Osteocyte (in vitro differentiated cells): ENCODE measurements around the gene RACGAP1. TPM values are rescaled to one million over a fixed set of nuclear protein-coding genes. Genes with fewer than 3 reads are reported as not detected.

Experiments used
- DNase-seq: peaks from one replicate; pipeline ENCODE4 v3.0.0; 2021; ENCODE audit warnings: mixed read lengths; ENCODE audit not compliant: unreplicated experiment; ENCODE audit errors: extremely low spot score
- H3K27ac Mint-ChIP-seq: one replicate; pipeline ENCODE4 v1.8.0; 2021; ENCODE audit warnings: mild to moderate bottlenecking, mixed read lengths; ENCODE audit not compliant: unreplicated experiment
- H3K27me3 Mint-ChIP-seq: one replicate; pipeline ENCODE4 v1.8.0; 2021; ENCODE audit warnings: mixed read lengths; ENCODE audit not compliant: unreplicated experiment
- H3K36me3 Mint-ChIP-seq: one replicate; pipeline ENCODE4 v1.8.0; 2021; ENCODE audit warnings: mixed read lengths; ENCODE audit not compliant: unreplicated experiment
- H3K4me1 Mint-ChIP-seq: one replicate; pipeline ENCODE4 v1.8.0; 2021; ENCODE audit warnings: mixed read lengths; ENCODE audit not compliant: unreplicated experiment
- H3K4me3 Mint-ChIP-seq: one replicate; pipeline ENCODE4 v1.8.0; 2021; ENCODE audit warnings: mild to moderate bottlenecking, moderate library complexity, mixed read lengths; ENCODE audit not compliant: unreplicated experiment
- H3K9me3 Mint-ChIP-seq: one replicate; pipeline ENCODE4 v1.8.0; 2021; ENCODE audit warnings: mixed read lengths; ENCODE audit not compliant: unreplicated experiment
- total RNA-seq: library from RNA; stranded (reverse); gene quantifications from 2 replicates; pipeline ENCODE4 v1.2.1, GENCODE V29; 2021
- TF ChIP-seq, protein P1 (sequence below): fragments of 200-600 bp; sonication (generic); IDR thresholded peaks from 2 replicates; pipeline ENCODE4 v1.5.0; 2021; ENCODE audit warnings: antibody characterized with exemption, mild to moderate bottlenecking, moderate library complexity

Gene RACGAP1
- total RNA-seq, 1 donor from 2014 or later = 25.9 TPM

DNA sequence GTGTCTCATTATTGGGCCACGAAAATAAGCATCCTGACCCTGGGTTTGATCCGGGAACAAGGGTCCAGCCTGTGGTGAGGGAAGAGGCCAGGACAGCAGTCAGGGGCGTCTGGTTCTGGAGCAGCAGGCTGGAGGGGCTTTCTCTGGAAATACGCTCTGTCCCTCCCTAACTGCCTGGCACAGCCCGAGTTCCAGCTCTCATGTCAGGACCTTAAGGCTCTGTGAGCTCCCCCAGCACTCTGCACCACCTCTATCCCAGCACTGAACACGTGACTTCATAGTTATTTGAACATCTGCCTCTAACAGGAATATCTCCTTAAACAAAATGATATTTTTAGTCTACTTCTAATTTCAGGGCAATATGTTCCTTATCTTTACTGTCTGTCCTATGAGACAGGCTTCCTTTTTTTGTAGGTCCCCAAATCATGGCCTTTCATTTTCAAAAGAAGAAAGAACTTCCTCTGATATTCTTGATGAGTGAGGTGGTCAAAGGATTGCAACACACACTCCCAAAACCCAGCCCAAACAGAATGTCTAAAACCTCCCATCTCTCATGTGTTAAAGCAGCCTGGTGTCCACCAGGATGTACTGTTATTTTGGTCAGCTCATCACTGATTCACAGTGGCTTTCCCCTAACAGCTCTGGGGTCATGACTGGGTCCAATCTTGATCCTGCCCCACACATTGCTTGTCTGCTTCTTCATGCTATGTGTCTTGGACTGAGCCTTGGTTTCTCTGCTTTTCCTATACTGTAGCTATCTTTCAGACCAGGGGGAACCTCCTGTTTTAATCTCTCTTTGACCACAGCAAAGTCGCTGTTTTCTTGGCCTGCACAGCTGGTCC, 42.8 kb downstream of the RACGAP1 start:
- Mint-ChIP-seq H3K4me3 (no peak overlapping the region), H3K9me3 (no peaks in the 10 kb centered on the region), H3K36me3 (no peaks in the 10 kb centered on the region), H3K4me1 (peaks cover 17% of the 10 kb centered on the region), H3K27ac (no peak overlapping the region), H3K27me3 (no peaks in the 10 kb centered on the region)
- TF ChIP-seq, protein P1, sequence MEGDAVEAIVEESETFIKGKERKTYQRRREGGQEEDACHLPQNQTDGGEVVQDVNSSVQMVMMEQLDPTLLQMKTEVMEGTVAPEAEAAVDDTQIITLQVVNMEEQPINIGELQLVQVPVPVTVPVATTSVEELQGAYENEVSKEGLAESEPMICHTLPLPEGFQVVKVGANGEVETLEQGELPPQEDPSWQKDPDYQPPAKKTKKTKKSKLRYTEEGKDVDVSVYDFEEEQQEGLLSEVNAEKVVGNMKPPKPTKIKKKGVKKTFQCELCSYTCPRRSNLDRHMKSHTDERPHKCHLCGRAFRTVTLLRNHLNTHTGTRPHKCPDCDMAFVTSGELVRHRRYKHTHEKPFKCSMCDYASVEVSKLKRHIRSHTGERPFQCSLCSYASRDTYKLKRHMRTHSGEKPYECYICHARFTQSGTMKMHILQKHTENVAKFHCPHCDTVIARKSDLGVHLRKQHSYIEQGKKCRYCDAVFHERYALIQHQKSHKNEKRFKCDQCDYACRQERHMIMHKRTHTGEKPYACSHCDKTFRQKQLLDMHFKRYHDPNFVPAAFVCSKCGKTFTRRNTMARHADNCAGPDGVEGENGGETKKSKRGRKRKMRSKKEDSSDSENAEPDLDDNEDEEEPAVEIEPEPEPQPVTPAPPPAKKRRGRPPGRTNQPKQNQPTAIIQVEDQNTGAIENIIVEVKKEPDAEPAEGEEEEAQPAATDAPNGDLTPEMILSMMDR = no peak
- DNase-seq = no peak

DNA sequence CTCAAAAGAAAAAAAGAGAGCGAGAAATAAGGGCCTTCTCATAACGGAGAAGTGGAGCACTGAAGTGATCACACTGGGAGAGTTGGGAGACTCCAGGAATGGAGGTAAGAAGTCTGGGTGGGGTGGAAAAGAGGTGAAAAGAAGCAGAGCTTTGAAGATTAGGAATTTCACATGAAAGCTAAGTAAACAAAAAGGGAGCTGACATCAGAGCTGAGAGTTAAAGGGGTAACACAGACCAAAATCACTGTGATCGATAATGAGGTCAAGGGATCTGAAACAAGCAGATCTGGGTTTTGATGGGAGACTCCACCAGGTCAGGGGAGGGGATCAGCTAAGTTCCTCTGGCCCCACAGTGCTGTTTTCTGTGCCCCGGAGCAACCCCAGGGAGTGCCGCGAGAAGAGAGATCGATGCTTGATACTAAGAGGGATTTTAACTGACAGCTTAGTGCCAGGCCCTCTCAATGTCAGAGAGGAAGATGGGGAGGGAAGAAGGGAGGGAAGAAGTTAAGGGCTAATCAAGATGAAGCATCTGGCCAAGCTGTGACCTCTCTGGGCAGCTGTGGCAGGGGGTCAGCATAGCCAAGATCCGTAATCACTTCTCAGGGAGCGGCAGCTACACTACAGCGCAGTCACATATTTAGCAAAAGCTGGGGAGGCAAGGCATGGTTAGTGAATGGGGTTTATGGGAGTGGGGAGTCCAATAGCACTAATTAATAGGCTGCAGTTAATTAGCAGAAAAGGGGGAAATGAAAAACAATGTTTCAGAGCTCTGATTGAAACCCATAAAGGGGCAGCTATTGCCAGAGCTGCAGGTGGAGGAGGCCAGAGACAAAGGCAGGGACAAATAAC, 44.6 kb downstream of the RACGAP1 start:
- no peak for DNase-seq
- no peaks in the 10 kb centered on the region for H3K9me3 Mint-ChIP-seq
- TF ChIP-seq, protein P1 = no peak
- no peaks in the 10 kb centered on the region for H3K27me3 Mint-ChIP-seq
- peaks cover 2% of the 10 kb centered on the region for H3K36me3 Mint-ChIP-seq
- peaks cover 17% of the 10 kb centered on the region for H3K4me1 Mint-ChIP-seq
- H3K27ac Mint-ChIP-seq = no peak overlapping the region
- no peak overlapping the region for H3K4me3 Mint-ChIP-seq

DNA sequence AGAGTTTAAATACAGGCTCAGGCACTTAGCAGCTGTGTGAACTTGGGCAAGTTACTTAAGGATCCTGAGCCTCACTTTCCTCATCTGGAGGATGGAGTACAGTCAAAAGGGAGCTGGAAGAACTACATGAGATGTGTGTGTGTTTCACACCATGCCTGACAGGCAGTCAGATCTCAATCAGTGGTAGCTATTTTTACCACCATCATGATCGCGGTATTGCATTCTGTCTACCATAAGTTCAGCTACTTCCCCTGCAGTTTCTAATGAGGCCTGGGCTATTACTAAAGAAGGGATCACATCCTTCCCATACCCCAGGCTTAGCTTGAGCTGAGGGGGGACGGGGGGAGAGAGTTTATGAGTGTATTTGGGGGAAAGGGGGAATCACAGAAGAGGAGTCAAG, 45.5 kb downstream of the RACGAP1 start:
- Mint-ChIP-seq H3K27me3 (no peaks in the 10 kb centered on the region), H3K36me3 (peaks cover 2% of the 10 kb centered on the region), H3K4me3 (no peak overlapping the region), H3K4me1 (peaks cover 15% of the 10 kb centered on the region), H3K9me3 (no peaks in the 10 kb centered on the region), H3K27ac (no peak overlapping the region)
- no peak for DNase-seq
- TF ChIP-seq, protein P1 = no peak

DNA sequence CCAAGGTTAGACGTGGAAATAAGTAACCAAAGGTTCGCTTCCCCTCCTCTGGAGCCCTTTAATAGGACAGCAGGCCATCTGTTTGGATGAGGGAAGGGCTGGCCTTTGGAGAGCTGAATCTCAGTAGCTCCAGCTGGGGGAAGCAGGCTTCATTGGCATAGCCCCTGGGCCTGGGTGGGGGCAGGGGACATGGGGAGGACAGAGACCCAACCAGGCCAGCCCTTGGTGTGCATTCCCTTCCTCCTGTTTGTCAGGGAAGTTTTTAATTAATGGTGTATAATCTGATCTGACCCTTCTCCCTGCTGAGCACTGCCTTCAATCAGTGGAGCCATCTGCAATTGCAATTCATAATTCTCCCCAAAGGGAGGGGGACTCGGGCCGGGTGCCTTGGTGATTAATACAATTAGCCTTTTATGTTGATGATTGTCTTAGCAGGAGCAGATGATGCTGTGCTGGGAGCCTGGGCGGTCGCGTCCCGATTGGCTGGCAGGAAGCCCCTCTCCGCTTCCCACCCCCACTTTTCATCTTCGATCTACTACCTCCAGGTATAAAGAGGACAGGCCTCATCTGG, 46.2 kb downstream of the RACGAP1 start:
- H3K4me3 Mint-ChIP-seq = no peak overlapping the region
- H3K27ac Mint-ChIP-seq = no peak overlapping the region
- peaks cover 2% of the 10 kb centered on the region for H3K36me3 Mint-ChIP-seq
- no peaks in the 10 kb centered on the region for H3K27me3 Mint-ChIP-seq
- TF ChIP-seq, protein P1 = no peak
- peaks cover 8% of the 10 kb centered on the region for H3K4me1 Mint-ChIP-seq
- no peaks in the 10 kb centered on the region for H3K9me3 Mint-ChIP-seq
- no peak for DNase-seq

DNA sequence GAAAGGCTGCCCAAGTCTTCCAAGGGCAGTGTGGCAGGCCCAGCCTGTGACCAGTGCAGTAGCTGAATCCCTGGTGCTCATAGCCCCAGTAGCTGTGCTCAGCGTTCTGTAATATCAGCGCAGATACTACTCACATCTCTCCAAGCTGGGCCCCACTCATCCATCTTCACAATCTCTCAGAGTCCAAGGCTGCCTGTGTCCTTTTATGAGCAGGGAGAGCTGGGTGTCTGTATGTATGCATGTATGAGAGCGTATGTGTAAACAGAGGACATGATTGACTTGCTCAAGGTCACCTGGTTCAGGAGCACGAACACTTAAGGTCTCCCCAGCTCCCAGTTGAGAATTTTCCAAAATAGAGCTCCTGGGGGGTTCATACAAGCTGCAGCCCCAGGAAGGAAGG, 47.2 kb downstream of the RACGAP1 start:
- Mint-ChIP-seq H3K36me3 (peaks cover 2% of the 10 kb centered on the region), H3K9me3 (no peaks in the 10 kb centered on the region), H3K27ac (no peak overlapping the region), H3K4me1 (no peaks in the 10 kb centered on the region), H3K27me3 (no peaks in the 10 kb centered on the region), H3K4me3 (no peak overlapping the region)
- TF ChIP-seq, protein P1 = no peak
- no peak for DNase-seq
